PC-3 (cell line): ENCODE data around the gene MINK1. TPM values are rescaled to one million over a fixed set of nuclear protein-coding genes. Genes with fewer than 3 reads are reported as not detected.
A peak's percentile ranks its signal among the peaks of the same experiment; 100 is the strongest.

ENCODE experiments used
- ATAC-seq: fragments of 200-7000 bp; cut with Tn5 transposase; 2 replicates; pipeline ENCODE4 v1.9.1; 2020; ENCODE audit warnings: mild to moderate bottlenecking, moderate library complexity
- BruUV-seq: library from RNA; stranded (reverse); fragments of 400-500 nt; replicated peaks from 2 replicates; lab custom pipeline; 2021; lab: Mats Ljungman, UMichigan
- CTCF ChIA-PET: fragments of 300-600 bp; sonication (Branson Sonifier 250); formaldehyde crosslinking; loops from one replicate; lab custom pipeline; 2022; ENCODE audit warnings: antibody characterized with exemption; lab: Charles Lee
- POLR2A ChIA-PET: fragments of 300-600 bp; sonication (Branson Sonifier 250); formaldehyde crosslinking; loops from one replicate; lab custom pipeline; 2022; ENCODE audit warnings: antibody characterized with exemption; ENCODE audit not compliant: unreplicated experiment; lab: Charles Lee
- DNase-seq: peaks from one replicate; pipeline ENCODE4 v3.0.0-alpha.2; 2015
- H2AFZ ChIP-seq: fragments of 300-600 bp; sonication (generic); 2 replicates; pipeline ENCODE4 v1.6.0; 2016; ENCODE audit warnings: antibody characterized with exemption, low read length
- H3F3A ChIP-seq: fragments of 300-600 bp; sonication (generic); one replicate; pipeline ENCODE4 v1.6.0; 2017; ENCODE audit warnings: antibody characterized with exemption, low read length, control low read depth, mild to moderate bottlenecking; ENCODE audit not compliant: unreplicated experiment
- H3K27ac ChIP-seq: fragments of 300-600 bp; sonication (generic); 2 replicates; pipeline ENCODE4 v1.5.1; 2016; ENCODE audit warnings: mild to moderate bottlenecking, low read length
- H3K27me3 ChIP-seq: fragments of 300-600 bp; sonication (generic); 2 replicates; pipeline ENCODE4 v1.6.1; 2016; ENCODE audit warnings: low read length, mixed read lengths
- H3K36me3 ChIP-seq: fragments of 300-600 bp; sonication (generic); 2 replicates; pipeline ENCODE4 v1.6.1; 2016; ENCODE audit warnings: low read depth, mixed run types, low read length, mixed read lengths
- H3K4me1 ChIP-seq: fragments of 300-600 bp; sonication (generic); 2 replicates; pipeline ENCODE4 v1.5.1; 2016; ENCODE audit warnings: low read length; ENCODE audit not compliant: insufficient read depth
- H3K4me2 ChIP-seq: fragments of 300-600 bp; sonication (generic); 2 replicates; pipeline ENCODE4 v1.6.0; 2016; ENCODE audit warnings: low read length
- H3K4me3 ChIP-seq: fragments of 300-600 bp; sonication (generic); 2 replicates; pipeline ENCODE4 v1.5.1; 2016; ENCODE audit warnings: mild to moderate bottlenecking, low read length, mixed read lengths
- H3K79me2 ChIP-seq: fragments of 300-600 bp; sonication (generic); 2 replicates; pipeline ENCODE4 v1.6.1; 2017; ENCODE audit warnings: low read length, mixed read lengths
- H3K9ac ChIP-seq: fragments of 300-600 bp; sonication (generic); 2 replicates; pipeline ENCODE4 v1.6.0; 2016; ENCODE audit warnings: mild to moderate bottlenecking, low read length
- H3K9me2 ChIP-seq: fragments of 300-600 bp; sonication (generic); replicated peaks from 2 replicates; pipeline ENCODE4 v1.6.1; 2016; ENCODE audit warnings: mixed run types, low read length, mixed read lengths
- H3K9me3 ChIP-seq: fragments of 300-600 bp; sonication (generic); 2 replicates; pipeline ENCODE4 v1.6.1; 2016; ENCODE audit warnings: low read length, mixed read lengths
- H4K20me1 ChIP-seq: fragments of 300-600 bp; sonication (generic); 2 replicates; pipeline ENCODE4 v1.6.1; 2016; ENCODE audit warnings: low read length, mixed read lengths
- CTCF ChIP-seq: fragments of 300-600 bp; sonication (generic); conservative IDR thresholded peaks from 2 replicates; pipeline ENCODE4 v1.5.1; 2017; ENCODE audit warnings: antibody characterized with exemption, low read depth, mild to moderate bottlenecking, low read length
- EZH2 ChIP-seq: fragments of 300-600 bp; sonication (generic); IDR thresholded peaks from one replicate; pipeline ENCODE4 v1.6.1; 2017; ENCODE audit warnings: antibody characterized with exemption, mild to moderate bottlenecking, low read length; ENCODE audit not compliant: unreplicated experiment
- EZH2phosphoT487 ChIP-seq: fragments of 300-600 bp; sonication (generic); IDR thresholded peaks from 2 replicates; pipeline ENCODE4 v1.6.1; 2018; ENCODE audit warnings: mild to moderate bottlenecking, antibody characterized with exemption, low read length, borderline replicate concordance
- intact Hi-C: fragments of 100-400 bp; cut with micrococcal nuclease; formaldehyde crosslinking; loops from 2 replicates; pipeline ENCODE4 v1.9.0; 2023
- total RNA-seq: library from RNA; depleted of rRNA; stranded (reverse); fragments of >200 nt; gene quantifications from 2 replicates; pipeline ENCODE4 v1.2.3, GENCODE V29; 2014

MINK1 gene
- total RNA-seq, 1 experiment from 2014 or later: 44.5 TPM

- no peaks in the 10 kb centered on the region for H3K9me3 ChIP-seq
- no peaks in the 10 kb centered on the region for H3F3A ChIP-seq
- peak; percentile 97 for ATAC-seq
- H4K20me1 ChIP-seq: no peaks in the 10 kb centered on the region
- no peak within 1 kb of the TSS for H3K27ac ChIP-seq
- peak within 1 kb of the TSS; percentile 78 for H3K4me3 ChIP-seq
- H2AFZ ChIP-seq: peak within 1 kb of the TSS; percentile 54
- H3K9me2 ChIP-seq: no peaks in the 10 kb centered on the region
- H3K4me1 ChIP-seq: peaks cover 9% of the 10 kb centered on the region
- peak; percentile 84 for DNase-seq
- POLR2A ChIA-PET: interaction anchor here (0.7 kb wide), 1 partner anchor 43 kb away, joined by 8 read pairs; no protein-coding TSS in a partner anchor
- peak within 1 kb of the TSS; percentile 69 for H3K9ac ChIP-seq
- H3K4me2 ChIP-seq: peak within 1 kb of the TSS; percentile 88
- BruUV-seq: no TSS peak
- no peaks in the 10 kb centered on the region for H3K79me2 ChIP-seq
- TF ChIP-seq EZH2phosphoT487: no peak
- no peak for TF ChIP-seq CTCF
- no peak for TF ChIP-seq EZH2
- CTCF ChIA-PET: interaction anchor here (1.0 kb wide), 1 partner anchor 17 kb away, joined by 6 read pairs; no protein-coding TSS in a partner anchor
- no peaks in the 10 kb centered on the region for H3K36me3 ChIP-seq
- H3K27me3 ChIP-seq: no peaks in the 10 kb centered on the region
- intact Hi-C loops: loop anchor here (1.0 kb wide), 1 partner anchor 26 kb away; the partner anchor contains the start of gene MINK1
Measured at GRCh38 chr17:4806777-4807604, 26.1 kb upstream of the MINK1 start, which contains the start of gene PLD2. Gene PLD2, plus strand, starts transcription at chr17:4807152. Its CDS starts 621 bp downstream, at chr17:4807773.

DNA sequence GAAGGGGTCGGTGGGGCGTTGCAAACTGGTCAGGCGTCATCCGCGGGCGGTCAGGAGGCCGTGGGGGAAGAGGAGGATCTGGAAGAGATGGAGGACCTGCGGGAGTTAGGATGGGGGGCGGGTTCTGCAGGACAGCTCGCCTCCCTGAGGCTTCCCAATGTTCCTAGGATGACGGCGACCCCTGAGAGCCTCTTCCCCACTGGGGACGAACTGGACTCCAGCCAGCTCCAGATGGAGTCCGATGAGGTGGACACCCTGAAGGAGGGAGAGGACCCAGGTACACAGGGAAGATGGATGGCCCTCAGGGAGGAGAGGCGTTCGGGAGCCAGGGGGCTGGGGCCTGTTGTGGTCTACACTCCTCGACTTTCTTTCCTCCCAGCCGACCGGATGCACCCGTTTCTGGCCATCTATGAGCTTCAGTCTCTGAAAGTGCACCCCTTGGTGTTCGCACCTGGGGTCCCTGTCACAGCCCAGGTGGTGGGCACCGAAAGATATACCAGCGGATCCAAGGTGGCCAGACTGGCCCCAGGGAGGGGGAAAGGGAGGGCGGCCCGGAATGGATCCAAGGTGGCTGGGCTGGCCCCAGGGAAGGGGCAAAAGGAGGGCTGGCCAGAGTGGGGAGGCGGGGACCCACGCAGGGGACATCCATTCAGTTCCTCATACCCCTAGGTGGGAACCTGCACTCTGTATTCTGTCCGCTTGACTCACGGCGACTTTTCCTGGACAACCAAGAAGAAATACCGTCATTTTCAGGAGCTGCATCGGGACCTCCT, 25.3 kb upstream of the MINK1 start:
- CTCF ChIA-PET: no interaction called here
- H3K36me3 ChIP-seq: no peaks in the 10 kb centered on the region
- H3K4me2 ChIP-seq: peak overlapping the region; percentile 88
- H3K9me2 ChIP-seq: no peaks in the 10 kb centered on the region
- no peak for TF ChIP-seq EZH2
- no peak for TF ChIP-seq CTCF
- no peak for TF ChIP-seq EZH2phosphoT487
- no peaks in the 10 kb centered on the region for H3F3A ChIP-seq
- ATAC-seq (no peak; the same call in 1 of the 2 replicates), DNase-seq (no peak)
- no peaks in the 10 kb centered on the region for H3K9me3 ChIP-seq
- TSS peak; percentile 65 for BruUV-seq
- H3K27me3 ChIP-seq: no peaks in the 10 kb centered on the region
- H4K20me1 ChIP-seq: no peaks in the 10 kb centered on the region
- intact Hi-C loops: loop anchor here (1.0 kb wide), 1 partner anchor 26 kb away; the partner anchor contains the start of gene MINK1
- H2AFZ ChIP-seq: no peak overlapping the region
- peaks cover 9% of the 10 kb centered on the region for H3K4me1 ChIP-seq
- H3K9ac ChIP-seq: no peak overlapping the region; the same call in 1 of the 2 replicates
- peak overlapping the region; percentile 78 for H3K4me3 ChIP-seq
- no peak overlapping the region for H3K27ac ChIP-seq
- no peaks in the 10 kb centered on the region for H3K79me2 ChIP-seq
- POLR2A ChIA-PET: interaction anchor here (0.5 kb wide), 1 partner anchor 1299 kb away, joined by 9 read pairs; no protein-coding TSS in a partner anchor
